Mucosa of descending colon (tissue), 3 donors: ENCODE data around the gene RASAL1. TPM values are rescaled to one million over a fixed set of nuclear protein-coding genes. Genes with fewer than 3 reads are reported as not detected.
"Not testable (repeated sequence)": the region's sequence is repeated elsewhere in the genome, so short reads cannot be mapped to it uniquely, and the experiment has no call there.

Source experiments
- ATAC-seq: fragments of 200-7000 bp; cut with Tn5 transposase; one replicate; pipeline ENCODE4 v1.9.1; 2020; ENCODE audit warnings: mild to moderate bottlenecking, moderate library complexity
- DNase-seq, 3 donors: peaks; one replicate each; pipeline ENCODE4 v3.0.0-alpha.2; 2020
- H3K36me3 ChIP-seq: fragments of 200-600 bp; one replicate; pipeline ENCODE4 v1.8.0; 2021; ENCODE audit warnings: low read depth, mild to moderate bottlenecking
- H3K4me1 ChIP-seq: fragments of 200-600 bp; one replicate; pipeline ENCODE4 v1.8.0; 2021; ENCODE audit warnings: low read depth, mild to moderate bottlenecking
- H3K4me3 ChIP-seq: fragments of 200-600 bp; one replicate; pipeline ENCODE4 v1.8.0; 2021; ENCODE audit warnings: mild to moderate bottlenecking
- H3K9me3 ChIP-seq: fragments of 200-600 bp; one replicate; pipeline ENCODE4 v1.8.0; 2021; ENCODE audit warnings: mild to moderate bottlenecking
- intact Hi-C, 2 donors: fragments of 100-400 bp; cut with DNase I in 1 of 2; cut with micrococcal nuclease in 1 of 2; formaldehyde crosslinking; loops; one replicate each; pipeline versions ENCODE4 v1.11.0 to v1.11.1; 2022; cut with DNase I, micrococcal nuclease
- total RNA-seq, 3 donors: library from RNA; stranded (reverse); fragmentation: NEBNext Ultra II Directional in 2 of 3; extraction: Animal tissue kit (Norgen Biotek cat#: 25700) in 2 of 3; gene quantifications; one replicate each; pipeline versions ENCODE4 v1.2.1 to v1.2.4, GENCODE V29; 2021 to 2023
- TF ChIP-seq, protein P1 (sequence below): fragments of 200-600 bp; IDR thresholded peaks from one replicate; pipeline ENCODE4 v1.8.0; 2022; ENCODE audit warnings: antibody characterized with exemption, mild to moderate bottlenecking
- donor health status: DM: no; HTN: no; CAD: no; lungs with moderate emphysema.
- donor health status: DM: no; HTN: no; CAD: no.
- donor health status: DM: no; HTN: yes; CAD: no.

The RASAL1 gene
- total RNA-seq, 3 donors from 2014 or later: 3.3 to 7.9 (median 6.5) TPM

DNA sequence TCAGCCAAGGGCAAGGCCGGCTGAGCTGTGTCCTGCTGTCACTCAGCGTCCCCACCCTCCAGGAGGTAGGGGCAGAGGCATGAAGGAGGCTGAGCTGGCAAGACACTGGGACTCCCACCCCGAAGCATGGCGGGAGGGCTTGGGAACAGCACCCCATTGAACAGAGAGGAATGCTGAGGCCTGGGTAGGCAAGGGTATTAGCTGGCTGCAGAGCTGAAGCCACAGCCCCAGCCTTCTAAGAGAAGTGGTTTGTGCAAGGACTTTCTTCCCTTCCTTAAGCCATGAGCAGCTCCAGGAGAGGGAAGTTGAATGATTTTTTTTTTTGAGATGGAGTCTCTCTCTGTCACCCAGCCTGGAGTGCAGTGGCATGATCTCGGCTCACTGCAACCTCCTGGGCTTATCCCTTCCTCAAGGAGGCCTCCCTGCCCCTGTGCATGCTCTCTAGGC is 7.3 kb upstream of the RASAL1 start:
- TF ChIP-seq, protein P1, sequence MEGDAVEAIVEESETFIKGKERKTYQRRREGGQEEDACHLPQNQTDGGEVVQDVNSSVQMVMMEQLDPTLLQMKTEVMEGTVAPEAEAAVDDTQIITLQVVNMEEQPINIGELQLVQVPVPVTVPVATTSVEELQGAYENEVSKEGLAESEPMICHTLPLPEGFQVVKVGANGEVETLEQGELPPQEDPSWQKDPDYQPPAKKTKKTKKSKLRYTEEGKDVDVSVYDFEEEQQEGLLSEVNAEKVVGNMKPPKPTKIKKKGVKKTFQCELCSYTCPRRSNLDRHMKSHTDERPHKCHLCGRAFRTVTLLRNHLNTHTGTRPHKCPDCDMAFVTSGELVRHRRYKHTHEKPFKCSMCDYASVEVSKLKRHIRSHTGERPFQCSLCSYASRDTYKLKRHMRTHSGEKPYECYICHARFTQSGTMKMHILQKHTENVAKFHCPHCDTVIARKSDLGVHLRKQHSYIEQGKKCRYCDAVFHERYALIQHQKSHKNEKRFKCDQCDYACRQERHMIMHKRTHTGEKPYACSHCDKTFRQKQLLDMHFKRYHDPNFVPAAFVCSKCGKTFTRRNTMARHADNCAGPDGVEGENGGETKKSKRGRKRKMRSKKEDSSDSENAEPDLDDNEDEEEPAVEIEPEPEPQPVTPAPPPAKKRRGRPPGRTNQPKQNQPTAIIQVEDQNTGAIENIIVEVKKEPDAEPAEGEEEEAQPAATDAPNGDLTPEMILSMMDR: no peak
- peak; percentile 27 for ATAC-seq
- peaks cover 10% of the 10 kb centered on the region for H3K9me3 ChIP-seq
- intact Hi-C loops: no loop called here
- H3K4me1 ChIP-seq: peaks cover 4% of the 10 kb centered on the region
- no peaks in the 10 kb centered on the region for H3K36me3 ChIP-seq
- no peak for DNase-seq
- H3K4me3 ChIP-seq: no peak overlapping the region

DNA sequence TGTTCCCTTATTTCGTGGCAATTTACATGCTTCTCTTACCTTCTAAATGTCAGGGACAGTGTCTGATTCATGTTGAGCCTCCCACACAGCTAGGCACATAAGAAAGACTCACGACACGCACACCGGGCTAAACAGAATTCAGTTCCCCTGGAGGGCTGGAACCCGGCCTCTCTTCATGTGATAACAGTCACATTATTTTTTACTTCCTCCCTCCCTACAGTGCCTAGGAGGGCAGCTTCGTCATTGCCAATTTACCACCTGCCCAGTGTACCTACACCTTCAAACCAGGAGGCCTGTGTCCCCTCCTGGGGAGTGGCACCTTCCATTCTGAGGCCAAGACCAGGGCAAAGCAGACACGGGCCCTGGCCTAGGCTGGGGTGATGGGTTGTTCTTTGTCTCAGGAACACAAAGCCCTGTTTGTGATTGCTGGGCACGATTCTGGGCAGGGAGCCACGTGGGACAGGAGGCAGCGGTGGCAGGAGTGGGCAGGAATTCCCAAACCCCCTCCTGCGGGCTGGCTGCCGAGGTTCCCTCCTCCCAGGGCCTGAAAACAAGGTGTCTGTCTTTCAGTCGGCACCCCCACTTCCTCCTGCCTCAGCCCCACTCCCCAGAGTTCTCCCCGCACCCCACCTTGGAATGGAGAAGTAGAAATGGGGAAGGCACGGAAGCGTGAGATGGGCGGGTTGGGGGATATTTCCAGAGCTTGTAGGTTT is 6.8 kb upstream of the RASAL1 start:
- H3K36me3 ChIP-seq: no peaks in the 10 kb centered on the region
- intact Hi-C loops: no loop called here
- ATAC-seq: peak; percentile 86
- peak; percentile 69 to 79 (median 77) for DNase-seq
- TF ChIP-seq, protein P1: no peak
- peaks cover 6% of the 10 kb centered on the region for H3K9me3 ChIP-seq
- H3K4me1 ChIP-seq: peaks cover 4% of the 10 kb centered on the region
- H3K4me3 ChIP-seq: no peak overlapping the region

DNA sequence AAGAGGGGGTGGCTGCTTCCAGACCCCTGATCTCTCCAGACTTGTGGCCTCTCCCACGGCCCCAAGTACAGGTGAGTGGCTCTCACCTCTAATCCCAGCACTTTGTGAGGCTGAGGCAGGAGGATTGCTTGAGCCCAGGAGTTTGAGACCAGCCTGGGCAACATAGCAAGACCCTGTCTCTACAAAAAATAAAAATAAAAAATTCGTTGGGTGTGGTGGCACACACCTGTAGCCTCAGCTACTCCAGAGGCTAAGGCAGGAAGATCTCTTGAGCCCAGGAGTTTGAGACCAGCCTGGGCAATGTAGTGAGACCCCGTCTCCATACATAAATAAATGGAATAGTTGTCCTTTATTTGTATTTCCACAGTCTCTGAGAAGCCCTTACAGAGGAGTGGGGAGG is 6.2 kb upstream of the RASAL1 start:
- H3K36me3 ChIP-seq, H3K4me3 ChIP-seq, DNase-seq, ATAC-seq, intact Hi-C loops, H3K9me3 ChIP-seq, H3K4me1 ChIP-seq: not testable (repeated sequence)

DNA sequence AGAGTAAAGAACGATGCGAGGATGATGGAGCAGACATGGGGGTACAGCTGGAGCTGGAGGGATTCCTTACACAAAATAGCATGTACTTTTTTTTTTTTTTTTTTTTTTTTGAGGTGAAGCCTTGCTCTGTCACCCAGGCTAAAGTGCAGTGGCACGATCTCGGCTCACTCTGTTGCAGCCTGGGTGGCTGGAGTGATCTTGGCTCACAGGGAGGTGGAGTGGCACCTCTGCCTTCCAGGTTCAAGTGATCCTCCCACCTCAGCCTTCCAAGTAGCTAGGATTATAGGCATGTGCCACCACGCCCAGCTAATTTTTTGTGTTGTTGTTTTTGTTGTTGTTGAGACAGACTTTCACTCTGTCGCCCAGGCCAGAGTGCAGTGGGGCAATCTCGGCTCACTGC is 5.1 kb upstream of the RASAL1 start:
- Histone ChIP-seq H3K36me3 (no peaks in the 10 kb centered on the region), H3K4me1 (peaks cover 13% of the 10 kb centered on the region), H3K9me3 (no peaks in the 10 kb centered on the region), H3K4me3 (no peak overlapping the region)
- intact Hi-C loops: no loop called here
- no peak for ATAC-seq
- no peak for DNase-seq
- TF ChIP-seq, protein P1: no peak

DNA sequence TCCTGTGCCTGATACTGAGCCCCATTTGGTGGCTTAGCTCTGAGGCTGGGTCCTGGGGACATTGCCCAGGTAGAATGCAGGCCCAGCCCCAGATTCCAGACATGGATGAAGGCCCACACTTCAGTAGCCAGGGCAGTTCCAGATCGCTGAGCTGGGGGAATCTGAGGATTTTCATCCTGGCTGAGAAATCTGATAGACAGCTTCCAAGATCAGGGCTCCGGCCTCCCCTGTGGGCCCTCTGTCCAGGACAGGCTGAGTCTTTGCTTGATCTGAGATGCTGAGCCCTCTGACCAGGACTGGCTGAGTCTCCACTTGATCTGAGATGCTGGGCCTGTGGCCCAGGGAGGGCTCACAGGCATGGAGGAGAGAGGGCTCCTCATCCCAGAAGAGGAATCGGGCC is 3.3 kb upstream of the RASAL1 start:
- no peak for DNase-seq
- intact Hi-C loops: no loop called here
- TF ChIP-seq, protein P1: no peak

DNA sequence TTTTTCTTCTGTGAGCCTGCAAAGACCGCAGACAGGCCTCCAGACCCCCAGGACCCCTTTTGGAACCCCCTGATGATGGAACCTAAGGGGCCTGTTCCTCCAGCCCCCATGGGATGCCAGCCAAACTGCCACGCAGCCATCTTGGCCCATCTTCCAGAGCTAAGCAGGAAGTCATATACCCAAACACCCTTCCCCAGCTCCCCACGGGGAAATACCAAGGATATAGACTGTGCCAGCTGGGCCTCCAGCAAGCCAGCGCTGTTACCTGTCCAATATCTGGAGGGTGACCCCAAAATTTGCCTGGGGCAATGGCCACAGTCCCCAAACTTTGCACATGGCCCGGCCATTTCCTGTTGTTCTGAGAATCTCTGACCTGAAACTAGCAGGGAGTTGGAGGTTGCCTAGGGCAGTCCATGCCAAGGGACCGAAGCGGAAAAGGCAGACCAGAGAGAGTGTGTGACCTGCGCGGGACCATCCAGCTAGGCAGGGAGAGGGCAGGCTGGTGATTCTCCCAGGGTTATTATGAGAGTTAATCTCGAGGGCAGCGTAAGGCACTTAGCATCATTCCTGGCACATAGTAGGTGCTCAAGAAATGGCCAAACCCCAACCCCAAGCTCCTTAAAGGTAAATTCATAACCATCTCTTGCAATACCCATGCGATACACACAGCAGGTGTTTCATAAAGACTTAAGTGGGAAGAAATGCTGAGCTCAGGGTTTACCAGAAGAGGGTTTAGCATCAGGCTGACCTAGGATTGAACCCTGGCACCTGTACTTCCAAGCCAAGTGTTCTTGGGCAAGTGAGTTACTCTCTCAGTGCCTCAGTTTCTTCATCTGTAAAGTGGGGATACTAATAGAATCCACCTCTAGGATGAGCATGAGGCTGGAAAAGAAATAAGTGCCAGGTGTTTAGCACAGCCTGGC is 2.6 kb upstream of the RASAL1 start:
- no peaks in the 10 kb centered on the region for H3K36me3 ChIP-seq
- intact Hi-C loops: no loop called here
- no peaks in the 10 kb centered on the region for H3K9me3 ChIP-seq
- H3K4me1 ChIP-seq: peaks cover 19% of the 10 kb centered on the region
- DNase-seq (no peak), ATAC-seq (no peak)
- no peak overlapping the region for H3K4me3 ChIP-seq
- TF ChIP-seq, protein P1: no peak

More for the DNA sequence above, 3.3 kb upstream of the RASAL1 start:
- Histone ChIP-seq H3K9me3 (no peaks in the 10 kb centered on the region), H3K36me3 (no peaks in the 10 kb centered on the region), H3K4me1 (peaks cover 19% of the 10 kb centered on the region), H3K4me3 (no peak overlapping the region)
- no peak for ATAC-seq
